ENCODE measurements around the gene ATP8A2.

Gene ATP8A2

DNA sequence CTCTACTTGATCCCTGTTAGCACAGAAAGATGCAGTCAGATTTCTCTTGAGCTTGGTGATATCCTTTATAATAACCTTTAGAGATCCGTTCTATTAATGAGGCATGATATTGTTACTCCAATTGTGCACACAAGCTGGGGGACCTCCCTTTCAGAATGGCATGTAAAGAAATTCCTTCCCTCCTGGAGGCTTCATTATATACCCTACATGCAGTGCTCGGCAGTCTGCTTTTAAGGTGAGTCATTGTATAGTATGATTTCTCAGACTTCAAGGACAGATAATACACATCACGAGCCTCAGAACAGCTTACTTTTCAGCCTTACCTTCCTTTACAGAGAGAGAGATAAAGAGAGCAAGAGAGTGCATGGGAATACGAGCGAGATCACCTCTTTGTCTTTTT lies 261.3 kb downstream of the ATP8A2 start:
- FAIRE-seq: no peak

- FAIRE-seq: no peak
Measured at GRCh38 chr13:25645681-25646080, 273.9 kb downstream of the ATP8A2 start.

DNA sequence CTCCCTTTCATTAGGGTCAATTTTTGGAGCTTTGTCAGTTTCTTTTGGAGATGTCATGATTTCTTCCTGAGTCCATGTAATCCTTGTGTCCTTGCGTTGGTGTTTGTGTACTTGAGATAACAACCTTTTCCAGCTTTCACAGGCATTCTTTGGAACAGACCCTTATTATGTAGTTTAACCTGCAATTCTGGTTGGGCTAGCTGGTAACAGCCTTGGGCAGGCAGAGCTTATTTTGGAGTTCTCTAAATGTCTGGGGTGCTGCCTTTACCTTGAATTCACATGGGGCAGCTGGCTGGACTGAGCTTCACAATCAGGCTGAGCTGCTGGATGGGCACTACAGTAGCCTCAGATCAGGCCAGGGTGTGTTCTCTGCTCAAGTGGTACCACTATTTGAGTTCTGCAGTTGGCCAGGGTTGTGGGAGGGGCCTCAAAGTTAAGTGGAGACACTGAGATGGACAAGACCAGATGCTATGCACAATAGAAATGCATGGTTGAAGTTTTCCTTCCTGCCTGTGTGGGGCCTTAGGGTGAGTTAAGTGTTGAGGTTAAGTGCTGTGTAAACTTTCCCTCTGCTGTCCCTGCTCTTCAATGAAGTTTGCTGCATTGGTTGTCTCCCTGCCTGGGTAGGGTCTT lies 277.3 kb downstream of the ATP8A2 start:
- FAIRE-seq: no peak

DNA sequence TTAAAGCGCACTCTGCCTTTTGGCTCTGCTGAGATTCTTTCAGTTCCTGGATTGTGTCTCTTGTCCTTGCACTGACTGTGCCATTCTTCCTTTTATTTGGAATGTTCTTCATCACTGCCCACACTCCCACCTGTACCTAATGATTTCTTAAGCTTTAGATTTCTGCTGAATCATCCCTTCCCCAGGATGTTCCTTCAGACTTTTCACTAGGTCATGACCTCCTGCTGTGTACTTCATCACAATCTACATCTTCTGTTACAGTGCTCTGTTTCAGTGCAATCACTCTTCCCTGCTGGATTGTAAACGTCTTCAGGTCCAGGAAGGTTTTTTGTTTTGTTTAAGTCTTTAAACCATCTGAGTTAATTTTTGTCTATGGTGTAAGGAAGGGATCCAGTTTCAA lies 281.0 kb downstream of the ATP8A2 start:
- no peak for FAIRE-seq

DNA sequence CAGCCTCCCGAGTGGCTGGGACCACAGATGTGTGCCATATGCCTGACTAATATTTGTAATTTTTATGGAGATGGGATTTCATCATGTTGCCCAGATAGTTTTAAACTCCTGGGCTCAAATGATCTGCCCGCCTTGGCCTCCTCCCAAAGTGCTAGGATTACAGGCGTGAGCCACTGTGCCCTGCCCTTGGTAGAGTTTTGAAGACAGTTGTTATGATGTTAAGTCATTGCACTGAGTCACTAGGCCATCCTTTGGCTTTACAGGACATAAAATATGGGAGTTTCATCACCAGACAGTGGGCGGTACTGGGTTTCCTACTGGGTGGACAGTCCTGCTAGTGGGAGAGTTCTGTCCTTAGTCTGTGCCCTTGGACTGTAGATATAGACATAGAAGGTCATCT lies 282.5 kb downstream of the ATP8A2 start:
- FAIRE-seq: no peak

- FAIRE-seq: no peak
Measured at GRCh38 chr13:25657157-25657556, 285.4 kb downstream of the ATP8A2 start.

DNA sequence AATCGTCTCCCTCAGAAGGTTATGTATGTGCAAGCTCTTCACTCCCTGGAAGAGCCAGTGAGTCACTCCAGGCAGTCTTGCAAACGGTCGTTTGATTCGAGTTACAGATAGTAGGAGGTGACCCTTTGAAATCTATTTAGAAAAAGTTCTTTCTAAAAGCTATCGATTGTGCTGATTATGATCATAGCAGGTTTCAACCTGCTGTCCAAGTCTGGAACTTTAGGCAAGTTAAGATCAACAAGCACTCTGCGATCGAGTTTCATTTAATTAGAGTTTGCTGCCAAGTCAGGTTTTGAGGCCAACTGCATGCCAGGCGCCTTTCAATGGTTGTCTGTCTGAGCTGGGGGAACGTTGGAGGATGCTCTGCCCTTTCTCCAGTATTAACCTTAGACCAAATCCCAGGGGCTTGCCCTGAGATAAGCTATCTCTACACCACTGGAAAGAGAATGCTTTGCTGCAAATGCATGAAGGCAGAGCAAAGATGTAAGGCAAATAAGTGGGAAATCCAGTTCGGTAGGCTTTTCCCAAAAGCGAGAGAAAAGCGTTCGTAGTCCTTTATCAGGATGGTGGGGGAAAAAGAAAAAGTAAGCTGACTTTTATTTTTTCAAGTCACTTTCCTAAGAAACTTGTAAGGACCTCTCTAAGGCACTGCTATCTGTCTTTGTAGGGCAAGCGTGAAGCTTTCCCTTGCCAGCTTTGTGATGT lies 287.5 kb downstream of the ATP8A2 start:
- FAIRE-seq: no peak

GRCh38 chr13:25660996-25661395 lies 289.2 kb downstream of the ATP8A2 start:
- FAIRE-seq: no peak

- FAIRE-seq: no peak
Measured at GRCh38 chr13:25662516-25662915, 290.7 kb downstream of the ATP8A2 start.

DNA sequence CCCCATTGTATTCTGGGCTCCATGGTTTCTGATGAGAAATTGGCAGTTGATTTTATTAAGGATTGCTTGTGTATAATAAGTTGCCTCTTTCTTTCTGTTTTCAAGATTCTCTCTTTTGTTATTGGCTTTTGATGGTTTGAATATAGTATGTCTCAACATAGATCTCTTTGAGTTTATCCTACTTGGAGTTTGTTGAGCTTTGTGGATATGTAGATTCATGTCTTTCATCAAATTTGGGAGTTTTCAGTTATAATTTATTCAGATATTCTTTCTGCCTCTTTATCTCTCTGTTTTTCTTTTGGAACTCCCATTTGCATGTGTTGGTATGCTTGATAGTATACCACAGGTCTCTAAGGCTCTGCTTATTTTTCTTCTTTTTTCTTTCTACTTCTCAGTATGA lies 296.6 kb downstream of the ATP8A2 start:
- FAIRE-seq: no peak

- no peak for FAIRE-seq
Measured at GRCh38 chr13:25673711-25674110, 301.9 kb downstream of the ATP8A2 start.

GRCh38 chr13:25674371-25674770 lies 302.6 kb downstream of the ATP8A2 start:
- no peak for FAIRE-seq

DNA sequence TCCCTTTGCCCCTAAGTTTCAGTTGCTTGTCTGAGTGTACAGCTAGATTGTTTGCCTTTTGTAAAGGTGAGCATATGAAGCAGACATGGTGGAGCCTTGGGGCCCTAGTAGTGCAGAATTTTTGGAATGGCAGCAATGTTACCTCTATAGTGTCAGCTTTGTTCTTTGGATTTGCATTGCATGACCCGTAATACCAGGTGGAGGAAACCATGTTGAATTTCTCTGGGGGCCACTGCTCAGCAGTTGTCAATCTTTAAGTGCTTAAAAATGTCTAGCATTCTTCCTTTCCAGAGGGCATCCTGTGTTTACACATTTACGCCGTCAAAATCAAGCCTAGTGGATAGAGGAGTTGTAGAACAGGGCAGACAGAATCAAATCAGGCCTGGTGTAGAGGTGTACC lies 303.3 kb downstream of the ATP8A2 start:
- FAIRE-seq: no peak

DNA sequence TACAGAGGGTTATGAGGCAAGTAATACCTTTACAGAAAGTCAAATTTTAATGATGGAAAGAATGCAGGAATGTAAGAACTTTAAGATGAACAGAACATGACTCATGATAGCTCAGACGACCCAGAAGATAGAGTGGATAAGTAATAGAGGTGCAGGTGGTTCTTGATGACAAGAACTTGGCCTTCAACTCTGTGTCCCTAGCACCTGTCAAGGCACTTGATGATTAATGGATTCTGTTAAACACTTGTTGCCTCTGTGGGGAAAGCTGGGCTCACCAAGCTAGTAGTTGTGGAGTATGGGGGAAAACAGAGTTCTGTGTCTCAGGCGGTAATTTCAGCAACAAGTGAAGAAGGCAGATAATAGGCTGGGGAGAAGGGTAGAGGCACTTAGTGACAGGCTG lies 306.2 kb downstream of the ATP8A2 start:
- FAIRE-seq: no peak

GRCh38 chr13:25678398-25678797 lies 306.6 kb downstream of the ATP8A2 start:
- FAIRE-seq: no peak

- no peak for FAIRE-seq
Measured at GRCh38 chr13:25679159-25679558, 307.4 kb downstream of the ATP8A2 start.

- no peak for FAIRE-seq
Measured at GRCh38 chr13:25679936-25680335, 308.2 kb downstream of the ATP8A2 start.

DNA sequence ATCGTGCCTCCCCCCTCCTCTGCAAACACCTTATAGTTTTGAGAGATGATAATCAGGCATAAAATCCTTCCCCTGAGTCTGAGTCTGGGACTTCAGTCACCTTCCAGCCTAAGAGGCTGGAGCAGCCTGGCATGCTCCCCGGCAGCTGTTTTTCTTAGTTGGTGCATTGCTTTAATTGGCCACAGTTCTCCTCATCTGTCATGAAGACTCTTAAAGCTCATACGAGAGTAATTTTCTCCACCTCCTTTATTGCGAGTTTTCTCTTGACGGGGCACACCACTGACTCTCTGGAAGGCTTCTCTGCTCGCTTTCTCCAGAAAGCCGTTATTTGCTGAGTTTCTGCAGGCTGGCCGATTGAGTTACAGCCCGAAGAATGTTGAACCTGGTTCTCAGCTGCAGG lies 310.5 kb downstream of the ATP8A2 start:
- FAIRE-seq: no peak

DNA sequence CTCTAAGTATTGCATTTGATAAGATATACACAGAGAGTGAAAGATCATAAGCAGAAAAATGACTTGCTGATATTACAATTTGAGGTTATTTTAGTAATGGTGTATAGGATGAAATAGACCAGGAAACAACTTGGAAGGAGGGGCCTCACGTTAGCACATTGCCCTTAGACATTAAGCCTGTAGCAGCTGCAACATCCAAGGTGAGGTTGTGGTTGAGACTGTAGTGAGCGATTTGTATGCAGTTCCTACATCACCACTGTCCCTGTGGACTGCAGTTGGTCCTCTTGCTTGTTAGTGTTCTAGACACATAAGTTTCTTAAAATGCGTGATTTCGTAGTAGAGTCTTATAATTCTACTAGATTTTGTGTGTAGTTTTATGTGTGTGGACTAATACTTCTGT lies 311.3 kb downstream of the ATP8A2 start:
- no peak for FAIRE-seq

- no peak for FAIRE-seq
Measured at GRCh38 chr13:25683662-25684370, 312.0 kb downstream of the ATP8A2 start.

DNA sequence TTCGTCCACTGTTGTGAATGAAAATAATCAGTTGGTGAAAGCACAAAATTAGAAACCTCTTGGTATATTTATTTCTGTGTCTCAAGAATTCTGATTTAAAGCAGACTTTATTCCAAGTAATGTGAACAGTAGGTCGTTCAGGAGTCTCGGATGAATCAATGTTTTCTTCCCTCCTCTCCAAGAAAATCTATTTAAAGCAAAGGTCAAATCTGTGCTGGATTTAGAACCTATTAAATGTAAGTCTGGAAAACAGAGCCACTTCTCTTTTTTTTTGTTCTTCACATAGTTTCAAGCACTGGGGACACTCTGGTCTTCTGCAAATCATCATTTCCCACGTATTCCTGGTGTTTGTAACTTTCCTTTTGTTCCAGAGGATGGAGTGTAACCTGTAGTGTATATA lies 312.7 kb downstream of the ATP8A2 start:
- no peak for FAIRE-seq

- no peak for FAIRE-seq
Measured at GRCh38 chr13:25686831-25687470, 315.2 kb downstream of the ATP8A2 start.

DNA sequence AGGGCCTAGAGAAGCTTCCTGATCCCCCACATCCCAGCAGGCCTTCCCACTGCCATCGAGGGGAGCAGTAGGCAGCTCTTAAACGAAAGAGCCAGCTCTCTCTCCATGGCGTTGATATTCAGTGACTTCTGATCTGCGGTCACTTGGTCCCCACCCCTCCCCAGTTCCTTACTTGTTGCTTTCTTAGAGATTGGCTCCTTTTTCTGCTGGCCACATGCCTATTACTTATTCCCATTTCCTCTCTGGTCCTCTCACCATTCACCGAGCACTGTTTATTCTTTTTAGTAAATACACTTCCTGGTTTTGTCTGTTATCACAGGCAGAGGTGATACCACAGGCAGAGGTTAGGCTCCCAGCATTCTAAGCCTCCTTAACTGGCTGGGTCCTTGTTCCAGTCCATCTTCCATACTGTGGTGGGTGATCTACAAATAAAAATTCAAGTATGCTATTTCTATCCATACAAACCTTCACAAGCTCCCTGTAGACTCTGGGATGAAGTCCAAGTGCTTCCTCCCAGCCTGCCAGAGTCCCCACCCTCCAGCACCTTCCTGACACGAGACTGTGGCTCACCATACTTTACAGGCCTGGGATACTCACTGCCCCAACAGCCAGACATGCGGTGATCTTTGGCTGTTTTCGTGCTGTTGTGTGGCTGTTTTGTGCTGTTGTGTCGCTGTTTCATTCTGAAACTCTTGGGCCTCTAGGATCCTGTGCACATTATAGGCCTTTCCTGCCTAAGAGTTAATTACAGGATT lies 315.9 kb downstream of the ATP8A2 start:
- FAIRE-seq: no peak
